Lower lobe of right lung (tissue), 2 donors: ENCODE measurements around the gene IFNE. TPM values are rescaled to one million over a fixed set of nuclear protein-coding genes. Genes with fewer than 3 reads are reported as not detected.

Experiments used
- ATAC-seq, 2 donors: fragments of 200-7000 bp; cut with Tn5 transposase; one replicate each; pipeline ENCODE4 v1.9.1; 2020 to 2022; ENCODE audit warnings: mild to moderate bottlenecking in 2 of 2, moderate library complexity in 2 of 2
- DNase-seq: peaks from one replicate; pipeline ENCODE4 v3.0.0-alpha.2; 2020
- H3K27ac ChIP-seq: fragments of 200-600 bp; one replicate; pipeline ENCODE4 v1.8.0; 2022
- H3K27me3 ChIP-seq: fragments of 200-600 bp; one replicate; pipeline ENCODE4 v1.8.0; 2022; ENCODE audit warnings: low read depth
- H3K36me3 ChIP-seq: fragments of 200-600 bp; one replicate; pipeline ENCODE4 v1.8.0; 2022; ENCODE audit warnings: mild to moderate bottlenecking
- H3K4me1 ChIP-seq: fragments of 200-600 bp; one replicate; pipeline ENCODE4 v1.8.0; 2022
- H3K4me3 ChIP-seq: fragments of 200-600 bp; one replicate; pipeline ENCODE4 v1.8.0; 2022; ENCODE audit warnings: mild to moderate bottlenecking
- H3K9me3 ChIP-seq: fragments of 200-600 bp; one replicate; pipeline ENCODE4 v1.8.0; 2022
- intact Hi-C: fragments of 100-400 bp; cut with DNase I; formaldehyde crosslinking; loops from one replicate; pipeline ENCODE4 v1.11.0; 2022
- total RNA-seq: library from RNA; stranded (reverse); fragmentation: NEBNext Ultra II Directional; extraction: Animal tissue kit (Norgen Biotek cat#: 25700); gene quantifications from one replicate; pipeline ENCODE4 v1.2.1, GENCODE V29; 2021
- TF ChIP-seq, protein P1 (sequence below): fragments of 200-600 bp; IDR thresholded peaks from one replicate; pipeline ENCODE4 v1.8.0; 2022; ENCODE audit warnings: antibody characterized with exemption, mild to moderate bottlenecking
- donor health status: DM: no; HTN: yes; CAD: no; lungs with severe emphysema.

IFNE gene
- total RNA-seq, 1 donor from 2014 or later, result not detected

DNA sequence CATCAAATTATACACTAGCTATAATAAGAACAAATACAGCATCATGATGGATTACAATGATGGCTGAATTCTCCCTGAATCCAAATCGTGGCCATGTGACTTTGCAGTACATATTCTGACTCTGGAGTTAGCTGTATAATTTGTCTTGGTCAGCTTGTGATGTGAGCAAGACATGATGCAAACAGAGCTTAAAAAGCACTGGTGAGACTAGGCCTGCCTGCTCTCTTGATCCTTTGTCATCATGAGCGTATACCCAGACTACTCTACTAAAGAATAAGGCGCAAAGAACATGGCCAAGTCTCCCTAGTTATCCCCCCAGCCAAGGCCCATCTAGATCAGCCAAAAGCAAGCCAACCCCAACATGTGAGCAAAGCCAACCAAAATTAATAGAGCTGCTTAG lies 34.7 kb upstream of the IFNE start:
- no peaks in the 10 kb centered on the region for H3K36me3 ChIP-seq
- no peak overlapping the region for H3K27ac ChIP-seq
- H3K27me3 ChIP-seq, result no peaks in the 10 kb centered on the region
- DNase-seq (no peak), ATAC-seq (no peak)
- no peaks in the 10 kb centered on the region for H3K4me1 ChIP-seq
- intact Hi-C loops, result no loop called here
- no peak overlapping the region for H3K4me3 ChIP-seq
- TF ChIP-seq, protein P1, sequence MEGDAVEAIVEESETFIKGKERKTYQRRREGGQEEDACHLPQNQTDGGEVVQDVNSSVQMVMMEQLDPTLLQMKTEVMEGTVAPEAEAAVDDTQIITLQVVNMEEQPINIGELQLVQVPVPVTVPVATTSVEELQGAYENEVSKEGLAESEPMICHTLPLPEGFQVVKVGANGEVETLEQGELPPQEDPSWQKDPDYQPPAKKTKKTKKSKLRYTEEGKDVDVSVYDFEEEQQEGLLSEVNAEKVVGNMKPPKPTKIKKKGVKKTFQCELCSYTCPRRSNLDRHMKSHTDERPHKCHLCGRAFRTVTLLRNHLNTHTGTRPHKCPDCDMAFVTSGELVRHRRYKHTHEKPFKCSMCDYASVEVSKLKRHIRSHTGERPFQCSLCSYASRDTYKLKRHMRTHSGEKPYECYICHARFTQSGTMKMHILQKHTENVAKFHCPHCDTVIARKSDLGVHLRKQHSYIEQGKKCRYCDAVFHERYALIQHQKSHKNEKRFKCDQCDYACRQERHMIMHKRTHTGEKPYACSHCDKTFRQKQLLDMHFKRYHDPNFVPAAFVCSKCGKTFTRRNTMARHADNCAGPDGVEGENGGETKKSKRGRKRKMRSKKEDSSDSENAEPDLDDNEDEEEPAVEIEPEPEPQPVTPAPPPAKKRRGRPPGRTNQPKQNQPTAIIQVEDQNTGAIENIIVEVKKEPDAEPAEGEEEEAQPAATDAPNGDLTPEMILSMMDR, result no peak
- H3K9me3 ChIP-seq, result no peaks in the 10 kb centered on the region

DNA sequence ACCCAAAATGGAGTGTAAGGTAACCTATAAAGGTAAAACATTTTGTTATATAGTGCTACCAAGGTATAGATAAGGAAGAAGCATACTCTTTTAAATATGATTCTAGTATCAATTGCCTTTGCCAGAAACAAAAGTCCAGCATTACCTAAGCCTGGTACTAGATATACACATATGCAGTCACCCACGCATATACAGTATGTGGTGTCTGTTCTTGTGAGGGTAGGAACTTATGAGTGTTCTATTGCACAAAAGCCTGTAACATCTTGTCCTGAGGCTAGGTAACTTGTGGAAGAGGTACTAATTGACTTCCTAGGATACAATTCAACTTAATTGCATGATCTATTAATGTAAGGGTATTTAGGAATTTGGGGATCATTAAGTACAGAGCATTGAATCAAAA lies 31.3 kb upstream of the IFNE start:
- H3K9me3 ChIP-seq, result no peaks in the 10 kb centered on the region
- TF ChIP-seq, protein P1, result no peak
- ATAC-seq (no peak), DNase-seq (no peak)
- no peak overlapping the region for H3K27ac ChIP-seq
- intact Hi-C loops, result no loop called here
- no peaks in the 10 kb centered on the region for H3K36me3 ChIP-seq
- H3K4me3 ChIP-seq, result no peak overlapping the region
- no peaks in the 10 kb centered on the region for H3K27me3 ChIP-seq
- H3K4me1 ChIP-seq, result no peaks in the 10 kb centered on the region

DNA sequence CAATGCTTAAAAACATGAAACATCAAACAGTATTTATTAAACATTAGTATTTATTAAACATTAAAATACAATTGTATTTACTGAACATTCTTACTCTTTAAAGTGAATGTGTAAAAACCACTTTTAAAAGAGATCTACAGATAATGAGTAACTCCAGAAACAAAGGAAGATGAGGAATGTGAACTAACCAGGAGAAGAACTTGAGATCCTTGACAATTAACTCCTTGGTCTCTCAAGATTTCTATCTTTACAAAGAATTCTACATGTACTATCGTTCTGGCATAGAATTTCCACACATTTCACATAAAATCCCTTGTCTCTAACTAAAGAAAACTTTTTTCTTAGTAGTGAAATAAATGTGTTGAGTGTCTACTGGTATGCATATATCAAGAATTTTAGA lies 28.7 kb upstream of the IFNE start:
- TF ChIP-seq, protein P1, result no peak
- no peaks in the 10 kb centered on the region for H3K27me3 ChIP-seq
- no peaks in the 10 kb centered on the region for H3K9me3 ChIP-seq
- DNase-seq (no peak), ATAC-seq (no peak)
- H3K27ac ChIP-seq, result no peak overlapping the region
- no peaks in the 10 kb centered on the region for H3K4me1 ChIP-seq
- H3K4me3 ChIP-seq, result no peak overlapping the region
- no peaks in the 10 kb centered on the region for H3K36me3 ChIP-seq
- intact Hi-C loops, result no loop called here

DNA sequence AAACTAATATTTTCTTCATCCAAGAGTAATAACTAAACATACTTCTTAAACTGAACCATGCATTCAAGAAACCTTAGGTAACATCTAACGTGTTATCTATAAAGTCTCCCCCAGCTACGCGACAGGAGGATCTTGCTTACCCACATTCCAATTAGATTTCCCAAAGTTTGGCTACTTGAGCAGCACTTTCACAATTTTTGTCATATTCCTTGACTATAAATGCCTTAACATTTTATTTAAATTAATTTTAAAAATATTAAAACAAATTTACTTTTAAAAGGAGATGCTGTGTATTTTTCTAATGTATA lies 25.3 kb upstream of the IFNE start:
- no peak overlapping the region for H3K27ac ChIP-seq
- H3K4me3 ChIP-seq, result no peak overlapping the region
- ATAC-seq (no peak), DNase-seq (no peak)
- no peaks in the 10 kb centered on the region for H3K36me3 ChIP-seq
- intact Hi-C loops, result no loop called here
- TF ChIP-seq, protein P1, result no peak
- no peaks in the 10 kb centered on the region for H3K27me3 ChIP-seq
- H3K4me1 ChIP-seq, result no peaks in the 10 kb centered on the region
- H3K9me3 ChIP-seq, result no peaks in the 10 kb centered on the region

DNA sequence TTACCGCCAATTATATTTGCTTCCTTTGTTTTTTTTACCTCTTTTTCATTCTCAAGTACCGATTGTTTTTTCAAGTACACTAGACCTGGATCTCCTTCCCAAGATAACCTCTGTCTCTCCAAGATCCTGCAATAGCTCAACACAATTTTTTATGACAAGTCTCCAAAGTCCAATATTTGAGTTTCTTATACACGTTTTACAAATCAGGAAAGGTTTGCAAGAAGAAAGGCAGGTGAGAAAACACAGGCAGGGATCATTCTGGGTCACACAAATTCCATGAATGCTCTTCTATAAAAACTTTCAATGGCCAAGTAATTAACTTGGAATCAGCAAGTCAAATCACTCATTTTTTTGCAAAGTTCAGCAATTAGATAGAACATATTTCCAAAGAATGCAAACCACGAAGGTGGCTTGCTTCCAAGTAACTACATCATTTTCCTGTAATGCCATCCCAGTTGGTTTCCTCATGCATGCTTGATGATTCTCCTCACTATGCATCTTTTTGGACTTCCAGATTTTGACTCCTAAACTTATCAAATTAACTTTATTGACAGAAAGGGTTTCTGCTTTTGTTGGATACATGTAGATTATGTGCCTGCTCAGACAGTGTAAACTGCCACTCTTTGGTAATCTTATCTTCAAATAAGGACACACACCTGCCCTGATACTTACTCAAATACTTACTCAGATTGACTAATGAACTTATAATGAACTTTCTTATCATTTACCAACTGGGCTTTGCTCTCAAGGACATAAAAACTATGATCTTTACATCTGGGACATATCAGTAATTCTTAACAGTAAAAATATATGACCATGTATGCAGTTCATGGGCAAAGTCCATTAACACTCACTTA lies 24.7 kb upstream of the IFNE start:
- TF ChIP-seq, protein P1, result no peak
- DNase-seq (no peak), ATAC-seq (no peak)
- no peaks in the 10 kb centered on the region for H3K36me3 ChIP-seq
- no peaks in the 10 kb centered on the region for H3K27me3 ChIP-seq
- intact Hi-C loops, result no loop called here
- H3K4me3 ChIP-seq, result no peak overlapping the region
- H3K27ac ChIP-seq, result no peak overlapping the region
- H3K4me1 ChIP-seq, result no peaks in the 10 kb centered on the region
- H3K9me3 ChIP-seq, result no peaks in the 10 kb centered on the region
